NCI-H2029 (cell line): ENCODE data around the gene PLCG2.
"Not testable (repeated sequence)": the region's sequence is repeated elsewhere in the genome, so short reads cannot be mapped to it uniquely, and the experiment has no call there.

Experiments
- DNase-seq: peaks from one replicate; lab custom pipeline; 2025; lab: John Stamatoyannopoulos, UW

Gene PLCG2

GRCh38 chr16:81790277-81790676, 11.2 kb downstream of the PLCG2 start:
- no peak for DNase-seq

- no peak for DNase-seq
Measured at GRCh38 chr16:81790830-81791435, 11.8 kb downstream of the PLCG2 start.

- DNase-seq, result no peak
Measured at GRCh38 chr16:81792828-81793227, 13.7 kb downstream of the PLCG2 start.

- DNase-seq, result no peak
Measured at GRCh38 chr16:81795193-81795592, 16.1 kb downstream of the PLCG2 start.

GRCh38 chr16:81796035-81796434, 16.9 kb downstream of the PLCG2 start:
- DNase-seq, result no peak

GRCh38 chr16:81796583-81797346, 17.7 kb downstream of the PLCG2 start:
- no peak for DNase-seq

- no peak for DNase-seq
Measured at GRCh38 chr16:81797443-81797842, 18.4 kb downstream of the PLCG2 start.

GRCh38 chr16:81798311-81799137, 19.4 kb downstream of the PLCG2 start:
- no peak for DNase-seq

GRCh38 chr16:81799138-81799504, 20.0 kb downstream of the PLCG2 start:
- DNase-seq, result no peak

- DNase-seq, result not testable (repeated sequence)
Measured at GRCh38 chr16:81801724-81802123, 22.6 kb downstream of the PLCG2 start.

- no peak for DNase-seq
Measured at GRCh38 chr16:81803332-81803731, 24.2 kb downstream of the PLCG2 start.

GRCh38 chr16:81804134-81804610, 25.1 kb downstream of the PLCG2 start:
- no peak for DNase-seq

GRCh38 chr16:81806696-81807095, 27.6 kb downstream of the PLCG2 start:
- no peak for DNase-seq

- no peak for DNase-seq
Measured at GRCh38 chr16:81807767-81808358, 28.8 kb downstream of the PLCG2 start.

- no peak for DNase-seq
Measured at GRCh38 chr16:81808933-81809480, 29.9 kb downstream of the PLCG2 start.

- no peak for DNase-seq
Measured at GRCh38 chr16:81809567-81809966, 30.5 kb downstream of the PLCG2 start.

GRCh38 chr16:81810361-81810760, 31.3 kb downstream of the PLCG2 start:
- DNase-seq, result no peak

GRCh38 chr16:81810894-81811538, 31.9 kb downstream of the PLCG2 start:
- DNase-seq, result no peak

- no peak for DNase-seq
Measured at GRCh38 chr16:81813648-81814047, 34.6 kb downstream of the PLCG2 start.

- no peak for DNase-seq
Measured at GRCh38 chr16:81814751-81815428, 35.8 kb downstream of the PLCG2 start.

- DNase-seq, result no peak
Measured at GRCh38 chr16:81815429-81815766, 36.3 kb downstream of the PLCG2 start.
